HepG2 (cell line): ENCODE results near the gene ABHD3. TPM values are rescaled to one million over a fixed set of nuclear protein-coding genes. Genes with fewer than 3 reads are reported as not detected.

ENCODE experiments used
- AGO1 ChIP-seq: fragments of 200-400 bp; formaldehyde crosslinking; IDR thresholded peaks from 2 replicates; pipeline ENCODE4 v1.6.1; 2017; ENCODE audit warnings: mild to moderate bottlenecking, low read depth, low read length, moderate library complexity; ENCODE audit not compliant: poor library complexity, severe bottlenecking
- HCFC1 ChIP-seq: fragments of 150-350 bp; IDR thresholded peaks from 2 replicates; pipeline ENCODE4 v1.6.1; 2014; ENCODE audit warnings: low read depth, low read length
- IRF2 ChIP-seq: IDR thresholded peaks from 2 replicates; pipeline ENCODE4 v1.6.1; 2018; ENCODE audit warnings: missing genetic modification reagents, missing compliant biosample characterization
- KLF15 ChIP-seq: sonication (generic); formaldehyde crosslinking; IDR thresholded peaks from 2 replicates; pipeline ENCODE4 v1.8.1; 2023; ENCODE audit warnings: borderline replicate concordance, mild to moderate bottlenecking, inconsistent platforms, missing genetic modification reagents, mixed read lengths
- MEF2D ChIP-seq: sonication (generic); formaldehyde crosslinking; IDR thresholded peaks from 2 replicates; pipeline ENCODE4 v1.5.1; 2020; ENCODE audit warnings: mild to moderate bottlenecking, missing genetic modification reagents
- ZNF318 ChIP-seq: sonication (generic); formaldehyde crosslinking; IDR thresholded peaks from 2 replicates; pipeline ENCODE4 v1.4.0; 2020; ENCODE audit warnings: mild to moderate bottlenecking, missing genetic modification reagents
- ZNF746 ChIP-seq: sonication (generic); formaldehyde crosslinking; IDR thresholded peaks from 2 replicates; pipeline ENCODE4 v1.8.0; 2022; ENCODE audit warnings: mild to moderate bottlenecking, missing genetic modification reagents
- ZNF768 ChIP-seq: sonication (generic); formaldehyde crosslinking; IDR thresholded peaks from 2 replicates; pipeline ENCODE4 v1.4.0; 2020; ENCODE audit warnings: missing genetic modification reagents
- ZNF775 ChIP-seq: sonication (generic); formaldehyde crosslinking; IDR thresholded peaks from 2 replicates; pipeline ENCODE4 v1.4.0; 2020; ENCODE audit warnings: missing genetic modification reagents, mild to moderate bottlenecking, moderate library complexity, borderline replicate concordance
- ZNF776 ChIP-seq: sonication (generic); formaldehyde crosslinking; IDR thresholded peaks from 2 replicates; pipeline ENCODE4 v1.4.0; 2020; ENCODE audit warnings: mild to moderate bottlenecking, missing genetic modification reagents
- ZSCAN12 ChIP-seq: sonication (generic); formaldehyde crosslinking; IDR thresholded peaks from 2 replicates; pipeline ENCODE4 v1.9.0; 2021; ENCODE audit warnings: mild to moderate bottlenecking, missing genetic modification reagents
- polyA plus RNA-seq, 8 experiments: library from polyadenylated mRNA; depleted of rRNA in 3 of 8; stranded (reverse) in 7 of 8; unstranded in 1 of 8; fragments of >200 nt; fragmentation: Illumina TruSeq in 4 of 8; extraction: Trizol in 4 of 8; gene quantifications; 2 replicates each; pipeline versions ENCODE4 v1.2.1 to v1.2.3, GENCODE V29; 2011 to 2016; ENCODE audit warnings: low read depth in 4 of 8, missing spikeins in 1 of 8, mixed read lengths in 1 of 8; ENCODE audit not compliant: insufficient read depth in 1 of 8
- total RNA-seq, 5 experiments: library from RNA; depleted of rRNA; stranded (reverse); fragments of >200 nt; fragmentation: Illumina TruSeq; extraction: Trizol; gene quantifications; 2 replicates each; pipeline ENCODE4 v1.2.3, GENCODE V29; 2016; ENCODE audit warnings: low read depth in 1 of 5
- TF ChIP-seq, protein P1 (sequence below): sonication (generic); formaldehyde crosslinking; IDR thresholded peaks from 2 replicates; pipeline ENCODE4 v1.8.0; 2022; ENCODE audit warnings: missing genetic modification reagents, mild to moderate bottlenecking, inconsistent platforms, borderline replicate concordance
- TF ChIP-seq, protein P2 (sequence below): sonication (generic); formaldehyde crosslinking; IDR thresholded peaks from 2 replicates; pipeline ENCODE4 v1.5.0; 2020; ENCODE audit warnings: mild to moderate bottlenecking, missing genetic modification reagents

The ABHD3 gene
- total and polyA plus RNA-seq, 2 of the 13 experiments (the other 11 are each of a cell fraction or from before 2014, with no cell fraction given): 32.1 to 40.2 TPM

- TF ChIP-seq KLF15 (CRISPR knock-in tag) (no peak), MEF2D (CRISPR knock-in tag) (no peak), ZNF776 (CRISPR knock-in tag) (no peak), ZSCAN12 (CRISPR knock-in tag) (no peak), ZNF746 (no peak), IRF2 (CRISPR knock-in tag) (0 out of 2 replicates have a peak, but pooled peaks have one; percentile 43), ZNF768 (CRISPR knock-in tag) (no peak), HCFC1 (no peak), ZNF775 (CRISPR knock-in tag) (no peak), AGO1 (no peak), ZNF318 (CRISPR knock-in tag) (no peak)
- TF ChIP-seq, protein P1, sequence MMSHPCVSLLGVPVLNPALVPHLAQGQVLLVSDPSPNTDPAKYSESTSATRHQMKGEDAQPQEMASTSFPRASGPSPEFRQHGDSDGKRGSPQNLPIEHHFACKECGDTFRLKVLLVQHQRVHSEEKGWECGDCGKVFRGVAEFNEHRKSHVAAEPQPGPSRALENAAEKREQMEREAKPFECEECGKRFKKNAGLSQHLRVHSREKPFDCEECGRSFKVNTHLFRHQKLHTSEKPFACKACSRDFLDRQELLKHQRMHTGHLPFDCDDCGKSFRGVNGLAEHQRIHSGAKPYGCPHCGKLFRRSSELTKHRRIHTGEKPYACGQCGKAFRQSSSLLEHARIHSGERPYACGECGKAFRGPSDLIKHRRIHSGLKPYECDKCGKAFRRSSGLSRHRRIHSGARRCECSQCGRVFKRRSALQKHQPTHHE (CRISPR knock-in tag): no peak
- TF ChIP-seq, protein P2, sequence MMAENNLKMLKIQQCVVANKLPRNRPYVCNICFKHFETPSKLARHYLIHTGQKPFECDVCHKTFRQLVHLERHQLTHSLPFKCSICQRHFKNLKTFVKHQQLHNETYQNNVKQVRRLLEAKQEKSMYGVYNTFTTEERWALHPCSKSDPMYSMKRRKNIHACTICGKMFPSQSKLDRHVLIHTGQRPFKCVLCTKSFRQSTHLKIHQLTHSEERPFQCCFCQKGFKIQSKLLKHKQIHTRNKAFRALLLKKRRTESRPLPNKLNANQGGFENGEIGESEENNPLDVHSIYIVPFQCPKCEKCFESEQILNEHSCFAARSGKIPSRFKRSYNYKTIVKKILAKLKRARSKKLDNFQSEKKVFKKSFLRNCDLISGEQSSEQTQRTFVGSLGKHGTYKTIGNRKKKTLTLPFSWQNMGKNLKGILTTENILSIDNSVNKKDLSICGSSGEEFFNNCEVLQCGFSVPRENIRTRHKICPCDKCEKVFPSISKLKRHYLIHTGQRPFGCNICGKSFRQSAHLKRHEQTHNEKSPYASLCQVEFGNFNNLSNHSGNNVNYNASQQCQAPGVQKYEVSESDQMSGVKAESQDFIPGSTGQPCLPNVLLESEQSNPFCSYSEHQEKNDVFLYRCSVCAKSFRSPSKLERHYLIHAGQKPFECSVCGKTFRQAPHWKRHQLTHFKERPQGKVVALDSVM (CRISPR knock-in tag): no peak; the same call in 1 of the 2 replicates
Measured at GRCh38 chr18:21686282-21687105, 18.1 kb downstream of the ABHD3 start (continued).
